IPS-18a (cell line): ENCODE results near the gene ZBTB21.

Experiments used
- H3K27ac ChIP-seq: one replicate; pipeline ENCODE4 v1.5.1; 2013; ENCODE audit warnings: low read length
- H3K27me3 ChIP-seq: one replicate; pipeline ENCODE4 v1.6.1; 2013; ENCODE audit warnings: mild to moderate bottlenecking, low read length; ENCODE audit not compliant: control insufficient read depth, insufficient read depth
- H3K36me3 ChIP-seq: one replicate; pipeline ENCODE4 v1.6.1; 2013; ENCODE audit warnings: low read depth, low read length; ENCODE audit not compliant: control insufficient read depth
- H3K4me1 ChIP-seq: one replicate; pipeline ENCODE4 v1.6.1; 2013; ENCODE audit warnings: low read depth, low read length; ENCODE audit not compliant: control insufficient read depth
- H3K4me3 ChIP-seq: one replicate; pipeline ENCODE4 v1.5.1; 2013; ENCODE audit warnings: low read length
- H3K9ac ChIP-seq: one replicate; pipeline ENCODE4 v1.6.1; 2013; ENCODE audit warnings: mild to moderate bottlenecking, low read length, moderate library complexity
- H3K9me3 ChIP-seq: one replicate; pipeline ENCODE4 v1.6.1; 2013; ENCODE audit warnings: low read depth, low read length; ENCODE audit not compliant: control insufficient read depth

The ZBTB21 gene

GRCh38 chr21:41942457-41942856 is 67.7 kb downstream of the ZBTB21 start:
- H3K27ac ChIP-seq = no peak overlapping the region
- no peaks in the 10 kb centered on the region for H3K36me3 ChIP-seq
- no peaks in the 10 kb centered on the region for H3K27me3 ChIP-seq
- H3K4me1 ChIP-seq = no peaks in the 10 kb centered on the region
- H3K9ac ChIP-seq = no peak overlapping the region
- no peak overlapping the region for H3K4me3 ChIP-seq
- no peaks in the 10 kb centered on the region for H3K9me3 ChIP-seq

GRCh38 chr21:41941941-41942340 is 68.2 kb downstream of the ZBTB21 start:
- no peaks in the 10 kb centered on the region for H3K36me3 ChIP-seq
- H3K27ac ChIP-seq = no peak overlapping the region
- no peaks in the 10 kb centered on the region for H3K27me3 ChIP-seq
- H3K4me1 ChIP-seq = no peaks in the 10 kb centered on the region
- no peaks in the 10 kb centered on the region for H3K9me3 ChIP-seq
- no peak overlapping the region for H3K4me3 ChIP-seq
- no peak overlapping the region for H3K9ac ChIP-seq

GRCh38 chr21:41940431-41940830 is 69.7 kb downstream of the ZBTB21 start:
- Histone ChIP-seq H3K27ac (no peak overlapping the region), H3K9ac (no peak overlapping the region), H3K27me3 (no peaks in the 10 kb centered on the region), H3K9me3 (no peaks in the 10 kb centered on the region), H3K4me1 (no peaks in the 10 kb centered on the region), H3K36me3 (no peaks in the 10 kb centered on the region), H3K4me3 (no peak overlapping the region)

- H3K36me3 ChIP-seq = no peaks in the 10 kb centered on the region
- H3K27ac ChIP-seq = no peak overlapping the region
- no peaks in the 10 kb centered on the region for H3K4me1 ChIP-seq
- no peaks in the 10 kb centered on the region for H3K9me3 ChIP-seq
- H3K4me3 ChIP-seq = no peak overlapping the region
- H3K9ac ChIP-seq = no peak overlapping the region
- no peaks in the 10 kb centered on the region for H3K27me3 ChIP-seq
These were observed 70.8 kb downstream of the ZBTB21 start for GRCh38 chr21:41939391-41939790.
